ENCODE data around the gene MMP24. TPM values are rescaled to one million over a fixed set of nuclear protein-coding genes. Genes with fewer than 3 reads are reported as not detected.

The MMP24 gene
- total RNA-seq, 1 experiment from 2014 or later, result 23.0 TPM

DNA sequence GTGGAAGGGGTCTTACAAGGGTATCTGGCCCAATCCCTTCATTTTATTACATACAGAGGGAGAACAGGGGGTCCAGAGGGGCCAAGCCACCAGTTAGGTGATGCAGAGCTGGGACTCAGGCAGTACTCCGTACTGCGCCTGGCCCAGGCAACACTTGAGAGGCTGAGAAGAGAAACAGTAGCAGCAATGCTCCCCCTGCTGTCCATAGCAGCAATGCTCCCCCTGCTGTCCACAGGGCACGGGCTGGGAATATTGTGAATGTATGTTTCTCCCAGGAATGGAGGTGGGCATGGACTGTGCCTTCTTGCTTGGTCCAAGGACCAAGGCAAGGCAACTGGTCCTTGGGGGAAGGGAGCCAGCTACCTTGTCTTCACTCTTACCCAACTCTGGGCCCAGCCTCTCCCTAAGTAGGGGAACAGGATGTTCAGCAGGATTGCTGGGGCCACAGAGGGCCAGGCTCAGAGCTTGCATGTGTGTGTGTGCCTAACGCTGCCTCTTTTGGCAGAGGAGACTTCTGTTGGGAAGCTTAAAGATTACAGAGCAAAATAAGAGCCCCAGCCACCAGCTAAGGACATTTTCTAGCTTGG lies 80.5 kb downstream of the MMP24 start:
- H4K20me1 ChIP-seq (ENCODE audit: control insufficient read depth, insufficient read depth, insufficient read length), result no peaks in the 10 kb centered on the region
- no peak overlapping the region for H2BK120ac ChIP-seq (ENCODE audit: low read depth, low read length, poor library complexity, severe bottlenecking)
- no peak overlapping the region for H3K23ac ChIP-seq (ENCODE audit: insufficient read length, low read depth, low read length)
- peaks cover 4% of the 10 kb centered on the region for H3K23me2 ChIP-seq (ENCODE audit: insufficient read length, low read depth, low read length, poor library complexity, severe bottlenecking)
- H3K27ac Mint-ChIP-seq, result peak overlapping the region in 1 of 3 experiments; percentile 87; a peak in 3 of 7 replicates
- TF ChIP-seq, protein P1, sequence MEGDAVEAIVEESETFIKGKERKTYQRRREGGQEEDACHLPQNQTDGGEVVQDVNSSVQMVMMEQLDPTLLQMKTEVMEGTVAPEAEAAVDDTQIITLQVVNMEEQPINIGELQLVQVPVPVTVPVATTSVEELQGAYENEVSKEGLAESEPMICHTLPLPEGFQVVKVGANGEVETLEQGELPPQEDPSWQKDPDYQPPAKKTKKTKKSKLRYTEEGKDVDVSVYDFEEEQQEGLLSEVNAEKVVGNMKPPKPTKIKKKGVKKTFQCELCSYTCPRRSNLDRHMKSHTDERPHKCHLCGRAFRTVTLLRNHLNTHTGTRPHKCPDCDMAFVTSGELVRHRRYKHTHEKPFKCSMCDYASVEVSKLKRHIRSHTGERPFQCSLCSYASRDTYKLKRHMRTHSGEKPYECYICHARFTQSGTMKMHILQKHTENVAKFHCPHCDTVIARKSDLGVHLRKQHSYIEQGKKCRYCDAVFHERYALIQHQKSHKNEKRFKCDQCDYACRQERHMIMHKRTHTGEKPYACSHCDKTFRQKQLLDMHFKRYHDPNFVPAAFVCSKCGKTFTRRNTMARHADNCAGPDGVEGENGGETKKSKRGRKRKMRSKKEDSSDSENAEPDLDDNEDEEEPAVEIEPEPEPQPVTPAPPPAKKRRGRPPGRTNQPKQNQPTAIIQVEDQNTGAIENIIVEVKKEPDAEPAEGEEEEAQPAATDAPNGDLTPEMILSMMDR (conservative IDR thresholded peaks at IDR 0.05), result peak; percentile 91
- no peak overlapping the region for H2BK20ac ChIP-seq (ENCODE audit: low read depth, low read length, poor library complexity, severe bottlenecking)
- H3K4me1 ChIP-seq (ENCODE audit: insufficient read depth, low read length), result peaks cover 6% of the 10 kb centered on the region; the same call in 1 of the 2 replicates
- no peak overlapping the region for H4K91ac ChIP-seq (ENCODE audit: insufficient read length, low read depth, low read length)
- WGBS (ENCODE audit: extremely low coverage, insufficient read length, low lambda C conversion rate), result no CpG with 5 or more reads among the region's 4 CpGs
- DNase-seq, result peak; percentile 82
- no peaks in the 10 kb centered on the region for H3K9me3 ChIP-seq (ENCODE audit: control insufficient read depth, low read depth, low read length)
- no peak overlapping the region for H3T11ph ChIP-seq (ENCODE audit: low read length)
- H3K27me3 ChIP-seq (ENCODE audit: insufficient read depth, low read length), result no peaks in the 10 kb centered on the region
- no peaks in the 10 kb centered on the region for H3K27me3 Mint-ChIP-seq (ENCODE audit: low read depth)
- no peak overlapping the region for H3K14ac ChIP-seq (ENCODE audit: insufficient read depth, low read length)
- H2BK12ac ChIP-seq (ENCODE audit: insufficient read length, low read depth, low read length), result no peak overlapping the region
- no peak overlapping the region for H3K4ac ChIP-seq (ENCODE audit: low read depth, low read length)
- no peak overlapping the region for H2AFZ ChIP-seq (ENCODE audit: low read length)
- no peak overlapping the region for H4K8ac ChIP-seq (replicated peaks; ENCODE audit: insufficient read length, low read depth, low read length)
- H2AK5ac ChIP-seq (ENCODE audit: insufficient read length, low read length), result no peak overlapping the region
- H3K36me3 Mint-ChIP-seq (ENCODE audit: insufficient read depth in 1 of 3, low read depth in 3 of 3), result peaks cover 0 to 6% (median 2%) of the 10 kb centered on the region in 3 experiments; a peak in 4 of 7 replicates
- no peak overlapping the region for H3K27ac ChIP-seq (ENCODE audit: insufficient read length, low read depth, low read length)
- H2BK15ac ChIP-seq (ENCODE audit: low read depth, low read length), result no peak overlapping the region
- no peak overlapping the region for H3K4me2 ChIP-seq (ENCODE audit: insufficient read depth, insufficient read length, low read length)
- H3K79me1 ChIP-seq (ENCODE audit: insufficient read depth, low read depth, low read length, poor library complexity, severe bottlenecking), result no peaks in the 10 kb centered on the region
- no peak overlapping the region for H2BK5ac ChIP-seq (ENCODE audit: insufficient read length, low read length)
- H3K9ac ChIP-seq (ENCODE audit: extremely low read depth, insufficient read length, low read length), result no peak overlapping the region
- no peak overlapping the region for H3K4me3 Mint-ChIP-seq
- no peaks in the 10 kb centered on the region for H3K9me3 Mint-ChIP-seq
- no peak overlapping the region for H3K56ac ChIP-seq (ENCODE audit: insufficient read length, low read depth, low read length)
- H4K5ac ChIP-seq (ENCODE audit: insufficient read length, low read depth, low read length), result no peak overlapping the region
- no peaks in the 10 kb centered on the region for H3K79me2 ChIP-seq (ENCODE audit: insufficient read depth, low read length)
- H3K18ac ChIP-seq (ENCODE audit: insufficient read length, low read depth, low read length), result no peak overlapping the region
- peaks cover 23 to 26% of the 10 kb centered on the region in 2 experiments for H3K4me1 Mint-ChIP-seq
